IPS DF 6.9 (cell line): ENCODE results near the gene SRRM5.

Experiments used
- DNase-seq: peaks from one replicate; pipeline ENCODE4 v3.0.0-alpha.2; 2013; ENCODE audit warnings: low read depth, low spot score
- H3K27ac ChIP-seq: one replicate; pipeline ENCODE4 v1.5.1; 2013; ENCODE audit warnings: low read length, control low read depth
- H3K27me3 ChIP-seq: 2 replicates; pipeline ENCODE4 v1.6.1; 2013; ENCODE audit warnings: mild to moderate bottlenecking, low read length; ENCODE audit not compliant: control insufficient read depth, insufficient read depth
- H3K36me3 ChIP-seq: 2 replicates; pipeline ENCODE4 v1.6.1; 2013; ENCODE audit warnings: low read length; ENCODE audit not compliant: control insufficient read depth, insufficient read depth
- H3K4me1 ChIP-seq: 2 replicates; pipeline ENCODE4 v1.6.1; 2013; ENCODE audit warnings: low read length; ENCODE audit not compliant: control insufficient read depth, insufficient read depth
- H3K4me3 ChIP-seq: 2 replicates; pipeline ENCODE4 v1.5.1; 2013; ENCODE audit warnings: mild to moderate bottlenecking, low read length
- H3K9me3 ChIP-seq: 2 replicates; pipeline ENCODE4 v1.6.1; 2013; ENCODE audit warnings: low read length, inconsistent platforms; ENCODE audit not compliant: control insufficient read depth, insufficient read depth
- WGBS: extraction: QIAGEN DNeasy Blood & Tissue Kit; methylation state at CpG from one replicate; pipeline ENCODE4 v1.1.7; 2013; ENCODE audit warnings: mixed read lengths, missing lambda C conversion rate; ENCODE audit not compliant: insufficient read length, insufficient coverage; 5-methylcytosine and 5-hydroxymethylcytosine counted together

Gene SRRM5

GRCh38 chr19:43638214-43638994 is 26.5 kb downstream of the SRRM5 start:
- no CpG with 5 or more reads among the region's 13 CpGs for WGBS
- peaks cover 9% of the 10 kb centered on the region for H3K27me3 ChIP-seq
- H3K9me3 ChIP-seq: no peaks in the 10 kb centered on the region
- no peaks in the 10 kb centered on the region for H3K36me3 ChIP-seq
- no peak overlapping the region for H3K27ac ChIP-seq
- no peak overlapping the region for H3K4me3 ChIP-seq
- DNase-seq: no peak
- H3K4me1 ChIP-seq: peaks cover 3% of the 10 kb centered on the region

- no peak for DNase-seq
- Histone ChIP-seq H3K4me1 (peaks cover 3% of the 10 kb centered on the region), H3K9me3 (no peaks in the 10 kb centered on the region), H3K36me3 (no peaks in the 10 kb centered on the region), H3K27ac (no peak overlapping the region), H3K4me3 (peak overlapping the region; percentile 67), H3K27me3 (peaks cover 9% of the 10 kb centered on the region)
- WGBS: no CpG with 5 or more reads among the region's 18 CpGs
Measured at GRCh38 chr19:43638995-43639518, 27.2 kb downstream of the SRRM5 start.

GRCh38 chr19:43639519-43640423 is 27.9 kb downstream of the SRRM5 start, which contains the start of gene CADM4:
CADM4 (minus strand) TSS chr19:43639850; CDS start chr19:43639790, 60 bp downstream.
- Histone ChIP-seq H3K27ac (no peak within 1 kb of the TSS), H3K4me3 (peak within 1 kb of the TSS; percentile 74), H3K27me3 (peaks cover 9% of the 10 kb centered on the region), H3K9me3 (no peaks in the 10 kb centered on the region), H3K4me1 (peaks cover 3% of the 10 kb centered on the region), H3K36me3 (no peaks in the 10 kb centered on the region)
- DNase-seq: no peak
- WGBS: no CpG with 5 or more reads among the region's 110 CpGs

GRCh38 chr19:43640424-43640757 is 28.5 kb downstream of the SRRM5 start:
- H3K9me3 ChIP-seq: no peaks in the 10 kb centered on the region
- peaks cover 3% of the 10 kb centered on the region for H3K4me1 ChIP-seq
- peak overlapping the region; percentile 74; the same call in 1 of the 2 replicates for H3K4me3 ChIP-seq
- peaks cover 9% of the 10 kb centered on the region for H3K27me3 ChIP-seq
- DNase-seq: no peak
- no peak overlapping the region for H3K27ac ChIP-seq
- WGBS: no CpG with 5 or more reads among the region's 9 CpGs
- H3K36me3 ChIP-seq: no peaks in the 10 kb centered on the region

GRCh38 chr19:43641333-43641732 is 29.4 kb downstream of the SRRM5 start:
- WGBS: no CpG with 5 or more reads among the region's 2 CpGs

GRCh38 chr19:43642531-43642930 is 30.6 kb downstream of the SRRM5 start:
- H3K4me1 ChIP-seq: no peaks in the 10 kb centered on the region; the same call in 1 of the 2 replicates
- no CpG with 5 or more reads among the region's 4 CpGs for WGBS
- no peak for DNase-seq
- H3K27me3 ChIP-seq: peaks cover 9% of the 10 kb centered on the region
- H3K4me3 ChIP-seq: no peak overlapping the region
- H3K36me3 ChIP-seq: no peaks in the 10 kb centered on the region
- no peak overlapping the region for H3K27ac ChIP-seq
- no peaks in the 10 kb centered on the region for H3K9me3 ChIP-seq

More at GRCh38 chr19:43641333-43641732, 29.4 kb downstream of the SRRM5 start:
- no peak overlapping the region for H3K27ac ChIP-seq
- no peak overlapping the region for H3K4me3 ChIP-seq
- H3K9me3 ChIP-seq: no peaks in the 10 kb centered on the region
- no peaks in the 10 kb centered on the region for H3K36me3 ChIP-seq
- H3K27me3 ChIP-seq: peaks cover 9% of the 10 kb centered on the region
- DNase-seq: no peak
- H3K4me1 ChIP-seq: peaks cover under 1% of the 10 kb centered on the region

GRCh38 chr19:43643326-43643725 is 31.4 kb downstream of the SRRM5 start:
- Histone ChIP-seq H3K9me3 (no peaks in the 10 kb centered on the region), H3K27me3 (peaks cover 9% of the 10 kb centered on the region), H3K36me3 (no peaks in the 10 kb centered on the region), H3K4me3 (no peak overlapping the region), H3K27ac (no peak overlapping the region), H3K4me1 (no peaks in the 10 kb centered on the region; the same call in 1 of the 2 replicates)
- no peak for DNase-seq
- no CpG with 5 or more reads among the region's 3 CpGs for WGBS

GRCh38 chr19:43644181-43644580 is 32.3 kb downstream of the SRRM5 start:
- H3K36me3 ChIP-seq: peaks cover 5% of the 10 kb centered on the region; the same call in 1 of the 2 replicates
- DNase-seq: no peak
- WGBS: no CpG with 5 or more reads among the region's 13 CpGs

GRCh38 chr19:43648633-43649032 is 36.7 kb downstream of the SRRM5 start:
- no peaks in the 10 kb centered on the region for H3K9me3 ChIP-seq
- H3K4me1 ChIP-seq: no peaks in the 10 kb centered on the region
- DNase-seq: no peak
- H3K27me3 ChIP-seq: no peaks in the 10 kb centered on the region
- WGBS: no CpG with 5 or more reads among the region's 6 CpGs
- H3K36me3 ChIP-seq: peaks cover 5% of the 10 kb centered on the region; the same call in 1 of the 2 replicates
- no peak overlapping the region for H3K4me3 ChIP-seq
- H3K27ac ChIP-seq: no peak overlapping the region

More at GRCh38 chr19:43644181-43644580, 32.3 kb downstream of the SRRM5 start:
- no peak overlapping the region for H3K4me3 ChIP-seq
- H3K4me1 ChIP-seq: no peaks in the 10 kb centered on the region; the same call in 1 of the 2 replicates
- no peak overlapping the region for H3K27ac ChIP-seq
- H3K27me3 ChIP-seq: peaks cover 2% of the 10 kb centered on the region; the same call in 1 of the 2 replicates
- H3K9me3 ChIP-seq: no peaks in the 10 kb centered on the region

GRCh38 chr19:43649514-43649913 is 37.6 kb downstream of the SRRM5 start:
- no CpG with 5 or more reads among the region's 2 CpGs for WGBS
- DNase-seq: no peak
- Histone ChIP-seq H3K4me1 (no peaks in the 10 kb centered on the region), H3K36me3 (peaks cover 5% of the 10 kb centered on the region; the same call in 1 of the 2 replicates), H3K27ac (no peak overlapping the region), H3K9me3 (no peaks in the 10 kb centered on the region), H3K27me3 (no peaks in the 10 kb centered on the region), H3K4me3 (no peak overlapping the region)
